ENCODE measurements around the gene ATN1.

- TF ChIP-seq CTCF (IDR thresholded peaks at IDR 0.05) (no peak), POLR2A (IDR thresholded peaks at IDR 0.05) (no peak)
Measured at GRCh38 chr12:6974180-6974579, 46.4 kb downstream of the ATN1 start.
